Bronchial epithelial cell (primary cell): ENCODE measurements around the gene TFEB. TPM values are rescaled to one million over a fixed set of nuclear protein-coding genes. Genes with fewer than 3 reads are reported as not detected.
A peak's percentile ranks its signal among the peaks of the same experiment; 100 is the strongest.

Experiments used
- DNase-seq: peaks from one replicate; pipeline ENCODE4 v3.0.0-alpha.2; 2010; ENCODE audit warnings: low read depth
- FAIRE-seq: peaks from 2 replicates; lab custom pipeline; 2011; peaks lifted over from hg19 to GRCh38; lab: Jason Lieb, UNC
- H3K27me3 ChIP-seq: 2 replicates; pipeline ENCODE4 v1.5.1; 2011; ENCODE audit warnings: low read length; ENCODE audit not compliant: control insufficient read depth, insufficient read depth
- H3K36me3 ChIP-seq: 2 replicates; pipeline ENCODE4 v1.5.1; 2011; ENCODE audit warnings: low read length; ENCODE audit not compliant: control insufficient read depth, insufficient read depth
- H3K4me3 ChIP-seq: 2 replicates; pipeline ENCODE4 v1.5.1; 2011; ENCODE audit warnings: mild to moderate bottlenecking, low read depth, low read length, control low read depth
- CTCF ChIP-seq: IDR thresholded peaks from 2 replicates; pipeline ENCODE4 v1.5.1; 2011; ENCODE audit warnings: mild to moderate bottlenecking, moderate library complexity, low read length, control low read depth, inconsistent platforms; ENCODE audit not compliant: insufficient read depth, severe bottlenecking
- total RNA-seq: library from RNA; depleted of rRNA; stranded (reverse); fragments of >200 nt; gene quantifications from 2 replicates; pipeline ENCODE4 v1.2.1, GENCODE V29; 2014

Gene TFEB
- total RNA-seq, 1 donor from 2014 or later, result 6.8 TPM

GRCh38 chr6:41774841-41775240 lies 39.4 kb upstream of the TFEB start:
- Histone ChIP-seq H3K27me3 (no peaks in the 10 kb centered on the region), H3K4me3 (no peak overlapping the region), H3K36me3 (peaks cover 19% of the 10 kb centered on the region)
- DNase-seq, result no peak
- TF ChIP-seq CTCF, result no peak
- FAIRE-seq, result no peak

DNA sequence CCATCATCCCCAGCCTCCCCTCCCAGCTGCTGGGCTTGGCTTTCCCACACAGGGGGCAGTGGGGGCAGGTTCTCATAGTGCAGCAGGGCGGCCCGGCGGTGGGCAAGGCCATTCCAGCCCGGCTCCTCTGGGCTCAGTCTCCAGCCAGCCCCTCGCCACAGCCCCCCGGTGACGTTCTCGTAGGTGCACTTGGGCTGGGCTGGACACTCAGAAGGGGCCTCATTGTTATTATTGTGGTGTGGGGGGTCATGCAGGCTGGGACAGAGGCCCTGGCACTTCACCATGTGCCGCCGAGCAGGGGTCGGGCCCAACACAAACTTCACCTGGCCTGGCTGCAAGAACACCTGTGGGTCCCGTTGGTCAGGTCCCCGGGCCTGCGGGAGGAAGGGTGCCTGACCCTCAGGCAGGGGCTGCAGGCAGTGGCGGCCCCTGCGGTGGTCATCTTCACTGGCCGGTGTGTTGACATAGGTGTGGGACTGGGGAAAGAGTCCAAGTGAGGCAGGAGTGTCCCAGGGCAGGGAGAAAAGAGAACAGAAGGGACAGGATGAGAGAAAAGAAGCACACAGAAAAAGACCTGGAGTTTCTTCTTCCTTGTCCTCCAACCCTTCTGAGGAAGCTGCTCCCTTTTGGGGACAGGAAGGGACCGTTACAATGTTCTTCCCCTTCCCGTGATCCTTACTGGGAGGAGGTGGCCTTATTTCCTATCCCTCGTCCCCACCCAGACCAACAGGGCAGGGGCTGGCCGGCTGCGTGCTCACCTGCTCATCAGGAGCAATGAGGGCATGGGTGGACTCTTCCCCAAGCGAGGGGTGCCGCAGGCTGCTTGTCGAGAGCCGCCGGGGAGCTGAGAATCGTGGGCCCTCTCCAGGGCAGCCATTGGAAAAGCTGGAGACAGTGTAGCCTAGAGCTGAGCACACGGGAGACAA lies 35.9 kb upstream of the TFEB start:
- Histone ChIP-seq H3K4me3 (no peak overlapping the region), H3K36me3 (peaks cover 16% of the 10 kb centered on the region), H3K27me3 (no peaks in the 10 kb centered on the region)
- FAIRE-seq (no peak), DNase-seq (no peak)
- no peak for TF ChIP-seq CTCF

GRCh38 chr6:41770381-41771057 lies 35.1 kb upstream of the TFEB start:
- no peak for FAIRE-seq
- TF ChIP-seq CTCF, result no peak
- peaks cover 16% of the 10 kb centered on the region for H3K36me3 ChIP-seq

GRCh38 chr6:41769376-41769775 lies 34.0 kb upstream of the TFEB start:
- Histone ChIP-seq H3K36me3 (peaks cover 7% of the 10 kb centered on the region), H3K4me3 (no peak overlapping the region), H3K27me3 (no peaks in the 10 kb centered on the region)
- no peak for TF ChIP-seq CTCF
- DNase-seq (no peak), FAIRE-seq (no peak)

More at GRCh38 chr6:41770381-41771057, 35.1 kb upstream of the TFEB start:
- Histone ChIP-seq H3K4me3 (no peak overlapping the region), H3K27me3 (no peaks in the 10 kb centered on the region)
- DNase-seq, result no peak

- Histone ChIP-seq H3K27me3 (no peaks in the 10 kb centered on the region), H3K36me3 (peaks cover 7% of the 10 kb centered on the region), H3K4me3 (no peak overlapping the region)
- peak; percentile 54 for DNase-seq
- no peak for TF ChIP-seq CTCF
- no peak for FAIRE-seq
These were observed 33.3 kb upstream of the TFEB start for GRCh38 chr6:41768545-41769308.
